Duodenal mucosa (tissue), 2 donors: Measurements from ENCODE around the gene ITGA2B.
A peak's percentile ranks its signal among the peaks of the same experiment; 100 is the strongest.

Experiments
- H3K27ac ChIP-seq: one replicate; pipeline ENCODE4 v1.7.0; 2013; ENCODE audit warnings: low read depth, low read length
- H3K27me3 ChIP-seq, 2 donors: one replicate each; pipeline ENCODE4 v1.7.0; 2013; ENCODE audit warnings: low read length in 2 of 2, control low read depth in 1 of 2; ENCODE audit not compliant: insufficient read depth in 2 of 2, control insufficient read depth in 1 of 2
- H3K36me3 ChIP-seq, 2 donors: one replicate each; pipeline ENCODE4 v1.7.0; 2013; ENCODE audit warnings: low read length in 2 of 2, control low read depth in 1 of 2; ENCODE audit not compliant: insufficient read depth in 2 of 2, control insufficient read depth in 1 of 2
- H3K4me1 ChIP-seq, 2 donors: one replicate each; pipeline ENCODE4 v1.7.0; 2013; ENCODE audit warnings: low read length in 2 of 2, control low read depth in 1 of 2; ENCODE audit not compliant: insufficient read depth in 2 of 2, control insufficient read depth in 1 of 2
- H3K4me3 ChIP-seq, 2 donors: one replicate each; pipeline ENCODE4 v1.7.0; 2013; ENCODE audit warnings: low read length in 2 of 2, low read depth in 1 of 2
- H3K9ac ChIP-seq, 2 donors: one replicate each; pipeline ENCODE4 v1.7.0; 2013; ENCODE audit warnings: low read length in 2 of 2, low read depth in 1 of 2
- H3K9me3 ChIP-seq, 2 donors: one replicate each; pipeline ENCODE4 v1.7.0; 2013; ENCODE audit warnings: low read length in 2 of 2, control low read depth in 1 of 2; ENCODE audit not compliant: control insufficient read depth in 1 of 2

ITGA2B gene

DNA sequence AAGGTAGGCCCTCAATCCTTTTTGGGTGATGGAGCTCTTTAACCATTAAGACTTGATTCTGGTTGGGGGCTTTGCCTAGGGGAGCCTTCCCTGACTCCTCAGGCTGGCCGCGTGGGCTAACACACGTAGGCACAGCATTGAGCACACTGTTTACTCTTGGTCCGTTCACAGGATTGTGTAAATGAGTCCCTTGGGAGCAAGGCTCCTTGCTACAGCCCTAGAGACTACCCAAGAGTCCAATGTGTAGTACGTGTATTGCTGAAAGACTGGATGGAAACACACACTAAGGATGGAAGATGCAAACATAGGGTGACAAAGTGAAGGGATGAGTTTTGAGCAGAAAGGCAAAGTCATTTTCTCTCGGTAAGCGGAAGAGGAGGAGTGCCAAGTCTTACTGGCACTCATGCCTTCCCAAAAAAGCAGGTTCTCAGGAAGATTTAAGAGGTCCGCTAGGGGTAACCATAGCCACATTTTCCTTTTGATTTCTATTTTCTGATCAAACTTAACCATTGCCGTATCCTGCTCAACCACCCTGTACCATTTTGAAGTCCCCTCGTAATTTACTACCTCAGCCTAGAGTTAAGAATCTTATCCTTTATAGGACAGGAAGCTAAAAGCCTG, 911 bp upstream of the ITGA2B start:
- no peak overlapping the region for H3K27ac ChIP-seq
- peaks cover 0 to 9% of the 10 kb centered on the region in 2 donors for H3K27me3 ChIP-seq
- no peaks in the 10 kb centered on the region for H3K9me3 ChIP-seq
- no peaks in the 10 kb centered on the region for H3K36me3 ChIP-seq
- peaks cover 8 to 16% of the 10 kb centered on the region in 2 donors for H3K4me1 ChIP-seq
- H3K9ac ChIP-seq, result no peak overlapping the region
- no peak overlapping the region for H3K4me3 ChIP-seq

DNA sequence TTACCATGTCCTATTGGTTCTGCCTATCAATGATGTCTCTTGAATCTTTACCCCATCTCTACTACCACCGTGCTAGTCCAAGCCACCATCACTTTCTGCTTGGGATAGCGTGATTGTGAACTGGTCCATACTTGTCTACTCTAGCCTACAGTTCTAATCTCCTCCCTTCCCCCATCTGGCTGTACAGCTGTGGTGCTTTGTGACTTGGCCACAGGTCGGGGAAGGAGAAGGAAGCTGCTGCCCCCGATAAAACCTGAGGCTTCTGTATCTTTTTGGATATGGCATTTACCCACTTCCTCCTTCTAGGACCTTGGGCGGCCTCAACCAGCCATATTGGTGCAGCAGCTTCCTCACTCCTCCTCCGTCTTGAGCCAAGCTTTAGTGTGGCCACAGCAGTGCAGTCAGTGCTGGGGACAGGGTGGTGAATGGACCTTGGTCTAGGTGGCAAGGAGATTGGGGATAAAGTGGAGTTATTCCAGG, 314 bp upstream of the ITGA2B start:
- no peak overlapping the region for H3K4me3 ChIP-seq
- H3K4me1 ChIP-seq, result peaks cover 11 to 19% of the 10 kb centered on the region in 2 donors
- H3K27me3 ChIP-seq, result peaks cover 3 to 13% of the 10 kb centered on the region in 2 donors
- no peak overlapping the region for H3K27ac ChIP-seq
- no peaks in the 10 kb centered on the region for H3K9me3 ChIP-seq
- H3K9ac ChIP-seq, result no peak overlapping the region
- no peaks in the 10 kb centered on the region for H3K36me3 ChIP-seq

DNA sequence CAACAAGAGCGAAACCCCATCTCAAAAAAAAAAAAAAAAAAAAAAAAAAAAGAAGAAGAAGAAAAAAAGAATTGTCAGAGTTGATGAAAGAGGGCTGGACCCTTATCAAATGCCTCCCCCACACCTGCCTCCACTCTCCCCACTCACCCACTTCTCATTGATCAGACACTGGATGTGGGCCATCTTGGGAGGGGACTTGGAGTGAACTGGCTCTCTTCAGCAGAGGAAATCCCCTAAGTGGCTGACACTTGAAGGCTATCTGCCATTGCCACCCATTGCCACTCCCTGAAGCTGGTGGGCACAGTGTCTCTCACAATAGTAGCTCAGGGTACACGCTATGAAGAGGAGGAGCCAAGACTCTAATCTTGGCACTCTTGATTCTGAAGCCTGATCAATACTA, 1.6 kb downstream of the ITGA2B start:
- Histone ChIP-seq H3K4me3 (no peak overlapping the region), H3K27me3 (peaks cover 10 to 21% of the 10 kb centered on the region in 2 donors)

DNA sequence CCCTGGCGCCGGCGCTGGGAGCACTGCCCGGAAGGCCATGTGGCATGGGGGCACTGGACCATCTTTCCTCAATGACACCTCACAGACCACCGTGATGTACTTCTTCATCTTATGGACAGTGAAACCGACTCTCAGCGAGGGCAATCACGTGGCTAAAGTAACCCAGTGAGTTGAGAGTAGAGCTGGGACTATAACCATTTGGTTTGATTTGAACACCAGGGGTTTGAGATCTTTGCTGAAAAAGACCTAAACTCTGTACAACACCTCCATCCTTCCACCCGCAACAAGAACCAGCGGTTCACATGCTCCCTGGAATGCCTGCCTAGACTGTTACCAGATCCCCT, 3.3 kb downstream of the ITGA2B start:
- H3K27ac ChIP-seq, result no peak overlapping the region
- peaks cover 14 to 21% of the 10 kb centered on the region in 2 donors for H3K4me1 ChIP-seq
- H3K27me3 ChIP-seq, result peaks cover 14 to 28% of the 10 kb centered on the region in 2 donors
- no peaks in the 10 kb centered on the region for H3K9me3 ChIP-seq
- H3K9ac ChIP-seq, result peak overlapping the region in 1 of 2 donors; percentile 59
- no peaks in the 10 kb centered on the region for H3K36me3 ChIP-seq
- no peak overlapping the region for H3K4me3 ChIP-seq

More for the DNA sequence above, 1.6 kb downstream of the ITGA2B start:
- no peaks in the 10 kb centered on the region for H3K9me3 ChIP-seq
- H3K9ac ChIP-seq, result no peak overlapping the region
- no peak overlapping the region for H3K27ac ChIP-seq
- H3K36me3 ChIP-seq, result no peaks in the 10 kb centered on the region
- peaks cover 14 to 21% of the 10 kb centered on the region in 2 donors for H3K4me1 ChIP-seq

DNA sequence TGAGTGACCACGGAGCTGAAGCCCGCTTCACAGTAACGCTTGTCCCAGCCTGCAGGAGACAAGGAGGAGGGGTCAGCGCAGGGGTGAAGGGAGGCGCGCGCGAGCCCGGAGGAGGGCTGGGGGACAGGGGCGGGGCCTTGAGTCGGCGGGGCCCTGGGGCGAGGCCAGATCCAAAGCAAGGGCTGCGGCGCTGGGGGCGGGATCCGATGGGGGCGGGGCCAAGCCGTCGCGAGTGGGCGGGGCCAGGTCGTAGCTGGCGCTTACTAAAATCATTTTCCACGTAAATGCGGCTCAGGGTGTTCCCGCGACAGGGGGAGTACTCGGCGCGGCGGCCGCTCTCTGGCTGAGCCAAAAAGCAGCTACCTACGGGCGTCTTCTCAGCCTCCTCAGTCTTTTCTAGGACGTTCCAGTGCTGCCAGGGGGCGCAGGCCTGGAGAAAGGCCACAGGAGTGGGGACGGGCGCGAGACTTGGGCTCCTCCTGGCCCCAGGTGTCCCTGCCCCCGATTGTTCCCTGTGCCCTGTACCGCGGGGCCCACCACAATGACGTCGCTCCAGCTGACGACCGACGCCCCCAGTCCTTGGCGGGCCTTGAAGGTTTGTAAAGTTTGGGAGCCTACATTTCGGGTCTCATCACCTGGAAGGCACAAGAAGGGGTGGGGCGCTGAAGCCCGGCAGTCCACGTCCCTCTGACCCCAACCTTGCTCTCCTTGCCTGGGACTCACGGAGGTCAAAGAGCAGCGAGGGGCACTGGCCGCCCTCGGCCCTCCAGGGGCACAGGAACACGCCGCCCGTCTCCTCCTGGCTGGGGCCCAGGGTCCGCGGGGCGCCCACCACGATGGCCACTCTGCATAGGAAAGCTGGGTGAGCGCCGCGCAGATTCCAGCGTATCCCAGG, 3.9 kb downstream of the ITGA2B start:
- H3K4me3 ChIP-seq, result peak overlapping the region; percentile 63 to 71
- peaks cover 14 to 28% of the 10 kb centered on the region in 2 donors for H3K27me3 ChIP-seq
- H3K9me3 ChIP-seq, result no peaks in the 10 kb centered on the region
- H3K9ac ChIP-seq, result peak overlapping the region; percentile 44 to 59
- H3K27ac ChIP-seq, result no peak overlapping the region
- H3K36me3 ChIP-seq, result no peaks in the 10 kb centered on the region
- H3K4me1 ChIP-seq, result peaks cover 14 to 21% of the 10 kb centered on the region in 2 donors

DNA sequence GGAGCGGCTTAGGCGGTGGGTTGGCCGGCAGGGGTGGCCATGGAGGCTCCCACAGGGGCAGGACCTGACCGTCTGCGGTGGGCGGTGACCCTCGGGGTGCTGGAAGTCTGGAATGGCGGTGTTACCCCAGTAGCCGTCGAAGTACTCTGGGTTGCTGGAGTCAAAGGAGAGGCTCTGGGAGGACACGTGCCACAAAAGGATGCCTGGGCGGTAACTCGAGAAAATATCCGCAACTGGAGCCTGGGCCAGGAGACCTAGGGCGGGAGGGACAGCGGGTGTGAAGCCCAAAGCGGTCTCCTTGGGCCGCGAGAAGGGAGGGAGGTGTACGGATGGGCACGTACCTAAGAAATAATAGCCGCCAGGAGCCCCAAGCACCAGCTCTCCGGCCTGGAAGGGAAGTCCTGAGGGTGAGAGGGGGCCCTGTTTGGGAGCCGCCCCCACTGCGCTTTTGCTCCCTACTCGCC, 4.6 kb downstream of the ITGA2B start:
- no peak overlapping the region for H3K27ac ChIP-seq
- H3K9me3 ChIP-seq, result no peaks in the 10 kb centered on the region

DNA sequence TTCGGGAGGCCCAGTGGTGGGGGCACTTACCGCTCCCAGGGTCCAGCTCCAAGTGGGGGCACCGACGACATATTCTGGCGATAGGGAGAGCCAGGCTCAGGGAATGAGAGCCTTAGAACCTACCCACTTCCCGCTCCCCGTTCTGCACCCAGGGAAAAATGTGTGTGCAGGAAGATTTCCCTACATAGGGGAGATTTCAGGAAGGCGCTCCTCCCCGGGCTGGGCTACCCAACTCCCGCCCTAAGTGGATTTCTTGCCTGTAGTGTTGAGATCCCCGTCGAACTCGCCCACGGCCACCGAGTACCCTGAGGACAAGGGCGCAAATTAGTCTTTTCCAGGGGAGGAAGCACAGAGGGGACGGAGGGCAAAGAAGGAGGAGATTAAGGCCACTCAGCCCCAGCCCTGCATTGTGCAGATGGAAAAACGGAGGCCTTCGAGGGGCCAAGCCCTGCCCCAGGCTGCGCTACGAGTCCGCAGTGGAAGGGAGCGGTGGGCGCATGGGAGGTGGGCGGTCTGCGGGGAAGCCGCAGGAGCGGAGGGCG, 5.1 kb downstream of the ITGA2B start:
- Histone ChIP-seq H3K27me3 (peaks cover 14 to 28% of the 10 kb centered on the region in 2 donors), H3K4me1 (peaks cover 14 to 18% of the 10 kb centered on the region in 2 donors), H3K27ac (no peak overlapping the region), H3K36me3 (no peaks in the 10 kb centered on the region), H3K4me3 (no peak overlapping the region), H3K9ac (no peak overlapping the region), H3K9me3 (no peaks in the 10 kb centered on the region)

More for the DNA sequence above, 4.6 kb downstream of the ITGA2B start:
- Histone ChIP-seq H3K4me3 (peak overlapping the region; percentile 63 to 71), H3K9ac (peak overlapping the region in 1 of 2 donors; percentile 59), H3K27me3 (peaks cover 14 to 28% of the 10 kb centered on the region in 2 donors), H3K4me1 (peaks cover 14 to 21% of the 10 kb centered on the region in 2 donors), H3K36me3 (no peaks in the 10 kb centered on the region)

DNA sequence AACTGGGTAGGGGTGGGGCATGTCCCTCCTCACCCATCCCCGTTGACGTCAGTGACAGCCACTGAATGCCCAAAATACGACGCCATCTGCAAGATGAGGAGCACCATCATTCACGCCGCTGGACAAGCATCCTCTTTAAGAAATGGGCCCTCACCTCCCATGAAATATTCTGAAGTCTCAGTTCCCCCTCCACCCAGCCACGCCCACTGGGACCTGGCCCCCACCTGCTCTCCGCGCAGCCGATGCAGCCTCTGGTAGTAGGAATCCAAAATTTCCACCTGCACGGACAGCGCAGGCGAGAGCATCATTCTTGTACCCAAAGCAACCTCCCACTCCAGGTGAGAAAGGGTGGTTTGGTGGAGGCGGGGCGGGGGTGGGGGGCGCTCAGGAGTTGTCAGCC, 5.6 kb downstream of the ITGA2B start:
- Histone ChIP-seq H3K36me3 (no peaks in the 10 kb centered on the region), H3K27ac (no peak overlapping the region), H3K9ac (no peak overlapping the region), H3K9me3 (no peaks in the 10 kb centered on the region), H3K4me1 (peaks cover 14% of the 10 kb centered on the region in 2 donors), H3K27me3 (peaks cover 14 to 28% of the 10 kb centered on the region in 2 donors), H3K4me3 (no peak overlapping the region)

DNA sequence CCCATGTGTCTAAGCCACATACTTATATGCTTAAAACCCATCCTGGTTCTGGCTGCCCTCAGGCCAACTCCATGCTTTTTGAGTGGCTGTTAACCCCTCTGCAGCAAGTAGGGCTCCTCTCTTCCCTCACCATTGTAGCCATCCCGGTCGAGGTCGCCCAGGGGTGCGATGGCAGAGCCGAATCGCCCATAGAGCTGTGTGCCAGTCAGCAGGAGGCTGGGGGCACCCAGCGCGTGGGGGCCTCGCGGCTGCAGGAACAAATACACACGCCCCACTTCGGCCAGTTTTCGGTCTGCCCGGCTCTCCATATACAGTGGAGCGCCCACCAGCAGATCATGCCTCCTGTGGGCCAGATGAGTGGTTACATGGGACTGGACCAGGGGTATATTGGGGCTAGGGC, 6.1 kb downstream of the ITGA2B start:
- no peak overlapping the region for H3K4me3 ChIP-seq
- H3K27ac ChIP-seq, result no peak overlapping the region
- H3K4me1 ChIP-seq, result peaks cover 14% of the 10 kb centered on the region in 2 donors
- H3K9ac ChIP-seq, result no peak overlapping the region
- no peaks in the 10 kb centered on the region for H3K9me3 ChIP-seq
- peaks cover 14 to 28% of the 10 kb centered on the region in 2 donors for H3K27me3 ChIP-seq
- H3K36me3 ChIP-seq, result no peaks in the 10 kb centered on the region

DNA sequence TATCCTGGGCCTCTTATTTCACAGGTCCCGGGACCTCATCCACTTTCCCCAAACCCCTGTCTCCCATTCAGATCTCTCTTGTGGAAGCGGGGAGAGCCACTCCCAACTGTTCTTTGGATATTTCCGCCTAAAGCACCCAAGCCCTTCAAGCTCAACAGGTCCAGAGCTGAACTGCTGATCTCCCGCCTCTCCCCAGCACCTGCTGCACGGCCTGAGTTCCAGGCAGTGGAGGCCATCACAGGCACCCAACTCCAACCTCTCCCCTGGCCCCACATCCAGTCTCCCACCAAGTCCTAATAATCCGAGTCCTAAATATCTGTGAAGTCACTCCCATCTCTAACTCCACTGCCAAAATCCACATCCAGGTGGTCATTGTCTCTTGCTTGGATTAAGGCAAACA, 6.5 kb downstream of the ITGA2B start:
- H3K36me3 ChIP-seq, result no peaks in the 10 kb centered on the region
- no peak overlapping the region for H3K4me3 ChIP-seq
- no peak overlapping the region for H3K27ac ChIP-seq
- H3K9me3 ChIP-seq, result no peaks in the 10 kb centered on the region
- peaks cover 14 to 28% of the 10 kb centered on the region in 2 donors for H3K27me3 ChIP-seq
- no peak overlapping the region for H3K9ac ChIP-seq
- H3K4me1 ChIP-seq, result peaks cover 14% of the 10 kb centered on the region in 2 donors
